ENCODE results near the gene HLCS. TPM values are rescaled to one million over a fixed set of nuclear protein-coding genes. Genes with fewer than 3 reads are reported as not detected.

The HLCS gene
- total RNA-seq, 1 experiment from 2014 or later: 44.3 TPM

DNA sequence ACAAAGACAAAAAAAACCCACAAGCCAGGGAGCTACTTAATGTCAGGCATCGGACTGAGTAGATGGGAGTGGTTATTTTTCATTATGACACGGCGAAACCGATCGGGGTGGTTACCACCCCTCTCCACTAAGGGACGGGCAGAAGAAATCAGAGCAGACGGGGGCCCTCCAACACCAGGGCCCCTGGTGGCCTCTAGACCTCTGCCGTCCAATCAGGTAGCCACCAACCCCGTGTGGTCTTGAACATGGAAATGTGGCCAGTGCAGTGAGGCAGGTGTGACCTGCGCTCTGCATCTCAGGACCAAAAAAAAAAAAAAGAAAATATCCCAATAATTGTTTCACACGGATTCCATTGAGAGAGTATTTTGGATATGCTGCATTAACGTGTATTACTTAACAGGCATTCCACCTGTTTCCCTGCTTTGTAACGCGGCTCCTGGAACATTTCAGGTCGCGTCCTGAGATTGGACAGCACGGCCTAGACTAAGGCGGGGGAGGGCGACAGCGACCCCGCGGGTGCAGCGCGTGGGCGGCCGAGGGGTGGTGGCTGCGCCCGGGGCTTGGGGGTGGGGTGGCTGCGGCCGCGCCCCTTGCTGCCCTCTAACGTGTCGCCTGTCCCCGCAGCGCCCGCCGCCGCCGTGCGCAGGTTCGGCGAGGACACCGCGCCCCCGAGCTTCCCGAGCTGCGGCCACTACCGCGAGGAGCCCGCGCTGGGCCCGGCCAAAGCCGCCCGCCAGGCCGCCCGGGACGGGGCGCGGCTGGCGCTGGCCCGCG is 219.2 kb downstream of the HLCS start:
- DNase-seq (ENCODE audit: low spot score): no peak

DNA sequence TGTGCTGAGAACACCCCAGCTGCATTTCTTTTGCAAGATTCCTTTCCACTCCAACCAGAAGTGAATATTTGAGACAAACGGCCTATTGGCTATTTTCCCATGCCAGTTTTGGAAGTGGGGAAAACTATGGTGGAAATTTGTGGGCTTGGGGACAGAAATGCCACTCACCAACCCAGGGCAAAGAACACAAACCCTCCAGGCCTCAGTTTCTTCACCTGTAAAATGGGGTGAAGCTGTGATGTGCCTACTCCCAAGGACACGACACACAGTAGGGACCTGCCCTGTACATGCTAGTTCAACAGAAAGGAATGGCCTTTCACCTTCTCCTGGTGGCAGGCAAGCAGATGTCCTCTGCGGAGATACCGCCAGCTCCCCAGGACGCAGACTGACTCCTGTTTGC is 221.0 kb downstream of the HLCS start:
- no peak for DNase-seq (ENCODE audit: low spot score)

DNA sequence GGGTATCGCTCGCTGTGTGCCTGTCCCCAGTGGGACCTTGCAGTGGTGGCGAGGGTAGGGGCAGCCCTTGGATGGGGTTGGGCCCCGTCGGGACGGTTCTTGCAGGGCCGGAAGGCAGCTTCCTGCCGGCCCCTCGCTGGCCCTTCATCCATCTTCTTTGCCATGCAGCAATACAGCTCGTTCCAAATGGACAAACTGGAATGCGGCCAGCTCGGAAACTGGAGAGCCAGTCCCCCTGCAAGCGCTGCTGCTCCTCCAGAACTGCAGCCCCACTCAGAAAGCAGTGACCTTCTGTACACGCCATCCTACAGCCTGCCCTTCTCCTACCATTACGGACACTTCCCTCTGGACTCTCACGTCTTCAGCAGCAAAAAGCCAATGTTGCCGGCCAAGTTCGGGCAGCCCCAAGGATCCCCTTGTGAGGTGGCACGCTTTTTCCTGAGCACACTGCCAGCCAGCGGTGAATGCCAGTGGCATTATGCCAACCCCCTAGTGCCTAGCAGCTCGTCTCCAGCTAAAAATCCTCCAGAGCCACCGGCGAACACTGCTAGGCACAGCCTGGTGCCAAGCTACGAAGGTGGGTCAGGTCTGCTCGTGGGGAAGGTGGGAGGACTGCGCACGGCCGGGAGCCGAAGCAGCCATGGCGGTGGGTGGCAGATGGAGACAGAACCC is 221.8 kb downstream of the HLCS start:
- no peak for DNase-seq (ENCODE audit: low spot score)

DNA sequence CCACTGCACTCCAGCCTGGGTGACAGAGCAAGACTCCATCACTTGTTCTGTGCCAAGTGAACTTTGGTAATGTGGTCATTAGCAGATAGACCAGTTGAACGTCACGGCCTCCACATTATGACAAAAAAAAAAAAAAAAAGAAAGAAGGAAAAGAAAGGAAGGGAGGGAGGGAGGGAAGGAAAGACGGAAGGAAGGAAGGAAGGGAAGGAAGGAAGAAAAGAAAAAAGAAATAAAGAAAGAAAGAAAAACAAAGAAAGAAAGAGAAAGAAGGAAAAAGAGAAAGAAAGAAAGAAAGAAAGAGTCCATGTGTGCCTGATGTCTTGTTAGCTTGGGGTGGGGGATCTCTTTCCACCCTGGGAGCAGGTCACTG is 222.3 kb downstream of the HLCS start:
- DNase-seq (ENCODE audit: low spot score): no peak

DNA sequence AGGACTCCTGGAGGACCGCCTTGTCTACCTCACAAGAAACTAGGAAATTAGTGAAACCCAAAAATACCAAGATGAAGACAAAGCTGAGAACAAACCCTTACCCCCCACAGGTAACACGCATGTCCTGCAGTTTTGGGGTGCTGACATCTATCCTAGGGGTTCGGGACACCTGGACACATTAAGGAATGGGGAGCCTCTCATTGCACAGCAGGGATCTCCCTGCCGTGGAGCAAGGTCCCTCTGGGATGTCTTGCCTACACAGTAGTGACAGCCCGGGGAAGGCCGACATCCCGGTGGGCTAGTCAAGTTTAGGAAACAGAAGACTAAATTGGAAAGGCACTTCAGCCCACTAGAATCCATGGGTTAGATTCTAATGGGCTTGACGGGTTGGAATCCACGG is 223.0 kb downstream of the HLCS start:
- DNase-seq (ENCODE audit: low spot score): no peak

DNA sequence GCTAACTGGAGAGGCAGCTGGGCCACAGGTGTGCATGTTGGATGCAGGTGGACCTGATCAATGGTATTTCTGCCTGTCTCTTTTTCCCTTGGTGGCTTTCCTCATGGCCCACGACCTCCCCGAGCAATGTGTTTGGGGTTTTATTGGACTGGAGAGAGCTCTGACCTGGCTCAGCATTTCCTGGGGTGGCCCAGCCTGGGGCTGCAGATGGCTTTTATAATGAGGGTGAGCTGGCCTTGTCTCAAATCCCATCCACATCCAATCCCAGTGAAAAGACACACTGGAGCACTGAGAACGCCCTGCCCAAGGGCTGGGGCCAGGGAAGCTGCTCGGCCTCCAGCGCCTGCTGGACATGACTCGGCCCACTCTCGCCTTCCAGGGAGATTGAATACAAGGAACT is 223.5 kb downstream of the HLCS start:
- no peak for DNase-seq (ENCODE audit: low spot score)

DNA sequence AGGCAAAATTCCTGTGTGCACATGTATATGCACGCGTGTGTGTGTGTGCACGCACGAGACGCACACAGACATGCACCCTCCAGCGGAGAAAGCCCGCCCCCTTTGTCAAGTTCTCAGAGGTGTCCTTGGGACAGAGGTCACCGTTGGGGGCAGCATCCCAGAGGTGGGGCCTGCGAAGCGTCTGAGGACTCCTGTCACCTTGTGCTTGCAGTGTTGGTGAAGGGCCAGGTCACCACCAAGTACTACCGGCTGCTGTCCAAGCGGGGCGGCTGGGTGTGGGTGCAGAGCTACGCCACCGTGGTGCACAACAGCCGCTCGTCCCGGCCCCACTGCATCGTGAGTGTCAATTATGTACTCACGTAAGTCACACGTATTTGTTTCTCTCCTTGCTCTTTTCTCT is 225.0 kb downstream of the HLCS start:
- DNase-seq (ENCODE audit: low spot score): no peak

DNA sequence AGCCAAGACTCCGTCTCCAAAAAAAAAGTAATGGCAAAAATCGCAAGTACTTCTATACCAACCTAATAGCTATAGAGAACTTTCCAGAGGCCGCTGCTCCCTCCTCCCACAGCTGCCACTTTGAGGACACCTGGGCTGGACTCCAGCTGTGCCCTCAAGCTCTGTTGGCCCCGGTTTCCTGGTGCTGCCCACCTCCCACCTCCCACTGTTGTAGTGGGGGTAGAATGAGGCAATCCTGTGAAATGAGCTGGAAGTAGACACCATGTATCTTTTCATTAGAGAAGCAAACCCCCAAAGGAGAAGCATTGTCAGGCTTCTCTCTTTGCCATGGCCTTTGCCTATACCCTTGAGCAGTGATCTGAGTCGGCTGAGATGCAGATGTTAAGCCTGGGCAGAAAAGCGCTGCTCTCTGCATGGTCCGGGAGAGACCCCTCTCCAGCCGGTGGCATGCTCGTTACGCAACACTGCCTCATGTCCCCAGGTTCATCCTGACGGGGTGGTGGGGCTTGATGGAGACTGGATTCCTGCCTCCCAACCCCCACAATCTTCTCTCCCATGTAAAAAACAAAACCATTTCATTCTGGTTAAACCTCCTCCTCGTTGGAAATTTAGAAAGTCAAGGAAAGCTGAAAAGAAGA is 227.9 kb downstream of the HLCS start:
- no peak for DNase-seq (ENCODE audit: low spot score)

DNA sequence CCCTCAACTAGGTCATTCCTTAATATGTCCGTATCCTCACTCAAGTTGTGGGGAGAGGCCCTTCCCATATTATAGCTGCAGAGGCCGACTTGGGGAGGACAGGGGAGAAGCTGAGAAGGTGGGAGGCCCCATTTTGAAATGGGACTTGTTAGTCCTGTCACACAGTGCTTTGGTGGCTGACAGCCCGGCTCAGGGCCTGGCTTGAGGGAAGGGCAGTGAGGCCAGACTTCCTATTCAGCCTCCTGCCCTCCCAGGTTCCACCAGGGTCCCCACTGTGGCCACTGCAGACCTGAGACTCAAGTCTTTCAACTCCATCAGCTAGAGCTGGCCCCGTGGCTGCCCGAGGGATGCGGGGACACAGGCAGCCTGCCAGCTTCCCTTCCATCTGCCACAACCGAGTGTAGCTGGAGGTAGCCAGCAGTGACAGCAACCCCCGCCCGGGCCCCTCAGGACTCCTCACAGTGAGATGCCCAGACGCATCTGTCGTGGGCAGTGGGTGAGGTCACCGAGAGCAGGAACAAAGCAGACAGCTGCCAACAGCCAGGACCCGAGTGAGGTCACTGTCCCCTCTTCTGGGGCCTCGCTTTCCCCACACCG is 230.6 kb downstream of the HLCS start:
- DNase-seq (ENCODE audit: low spot score): no peak

DNA sequence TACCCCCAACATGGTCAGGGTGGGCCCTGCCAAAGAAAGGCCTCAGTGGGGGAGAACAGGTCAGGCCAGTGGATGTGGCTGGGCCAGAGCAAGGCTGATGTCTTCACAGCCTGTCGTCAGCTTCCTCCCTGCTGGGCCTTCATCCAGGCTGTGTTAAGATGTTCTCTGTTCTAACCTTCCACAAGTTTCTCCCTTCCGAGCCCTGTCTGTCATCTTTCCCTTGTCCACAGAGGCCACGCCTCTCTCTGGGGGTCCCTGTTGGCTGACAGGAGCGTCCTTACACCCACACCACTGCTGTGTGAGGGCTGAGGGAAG is 231.3 kb downstream of the HLCS start:
- no peak for DNase-seq (ENCODE audit: low spot score)

DNA sequence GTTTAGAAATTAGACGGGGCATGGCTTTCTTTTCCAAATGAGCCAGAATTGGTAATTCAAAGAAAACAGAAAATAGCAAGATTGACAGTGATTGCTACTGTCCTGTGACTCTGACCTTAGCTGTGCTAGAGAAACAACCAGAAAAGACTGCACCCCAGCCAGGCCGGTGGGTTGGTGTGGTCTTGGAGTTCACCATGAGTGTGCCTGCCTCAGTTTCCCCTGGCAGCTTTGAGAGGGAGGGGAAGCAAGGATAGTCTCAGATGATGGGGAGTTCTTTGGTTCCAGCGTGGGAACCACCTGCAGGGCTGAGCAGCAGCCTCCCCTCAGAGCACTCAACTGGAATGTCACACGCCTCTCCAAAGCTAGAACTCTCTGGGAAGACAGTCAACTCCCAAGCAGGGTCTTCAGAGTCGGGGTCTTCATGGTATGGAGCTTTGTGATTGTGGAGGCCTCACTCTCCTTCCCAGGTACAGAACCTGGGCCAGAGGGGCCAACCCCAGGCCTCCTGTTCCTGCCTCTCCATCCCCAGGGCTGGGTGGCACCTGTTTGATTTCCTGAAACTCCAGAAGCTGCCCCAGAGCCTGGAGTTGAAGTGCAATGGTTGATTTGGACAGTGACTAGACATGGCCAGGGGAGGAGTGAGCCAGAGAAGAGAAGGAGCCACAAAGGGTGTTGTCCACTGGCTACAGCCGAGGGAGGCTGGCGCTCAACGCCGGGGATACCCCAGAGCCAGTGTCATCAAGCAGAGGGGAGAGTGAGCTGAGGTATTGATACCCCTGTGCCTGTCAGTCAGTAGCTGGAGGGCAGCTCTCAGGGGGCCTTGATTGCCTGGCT is 231.9 kb downstream of the HLCS start:
- no peak for DNase-seq (ENCODE audit: low spot score)

DNA sequence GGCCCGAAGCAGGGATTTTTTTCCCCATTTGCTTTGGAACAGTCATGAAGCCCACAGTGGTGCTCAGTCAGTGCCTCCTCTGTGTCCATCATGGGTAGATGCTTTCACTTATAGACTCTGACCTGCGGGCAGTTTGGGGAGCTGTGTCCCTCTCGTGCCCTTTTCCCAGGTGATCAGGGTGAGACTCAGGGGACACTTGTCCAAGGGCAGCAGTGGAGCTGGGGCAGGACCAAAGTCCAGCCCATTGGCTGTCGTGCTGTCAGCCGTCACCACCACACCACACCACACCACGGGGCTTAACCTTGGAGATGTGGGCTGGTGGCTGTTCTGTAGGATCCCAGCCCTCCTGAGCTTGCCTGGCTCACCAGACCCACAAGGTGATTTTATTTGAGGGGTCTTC is 232.6 kb downstream of the HLCS start:
- DNase-seq (ENCODE audit: low spot score): no peak

DNA sequence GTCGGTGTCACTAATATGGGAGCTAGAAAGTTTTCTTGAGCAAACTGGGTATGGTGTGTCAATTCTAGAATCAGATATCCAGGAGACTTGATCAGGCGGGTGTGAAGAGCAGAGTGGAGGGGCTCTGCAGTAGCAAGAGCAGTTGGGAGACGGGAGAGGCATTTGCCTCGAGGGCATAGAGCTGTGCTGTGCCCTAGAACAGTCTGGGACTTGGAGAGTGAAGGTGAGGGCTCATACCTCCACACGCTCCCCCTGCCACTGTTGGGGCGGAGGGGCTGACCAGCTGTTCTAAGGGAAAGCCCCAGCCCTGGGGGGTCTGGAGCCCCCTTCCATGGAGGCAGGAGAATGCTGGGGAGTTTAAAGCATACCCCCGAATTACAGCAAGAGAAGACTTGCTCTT is 233.7 kb downstream of the HLCS start:
- DNase-seq (ENCODE audit: low spot score): no peak

DNA sequence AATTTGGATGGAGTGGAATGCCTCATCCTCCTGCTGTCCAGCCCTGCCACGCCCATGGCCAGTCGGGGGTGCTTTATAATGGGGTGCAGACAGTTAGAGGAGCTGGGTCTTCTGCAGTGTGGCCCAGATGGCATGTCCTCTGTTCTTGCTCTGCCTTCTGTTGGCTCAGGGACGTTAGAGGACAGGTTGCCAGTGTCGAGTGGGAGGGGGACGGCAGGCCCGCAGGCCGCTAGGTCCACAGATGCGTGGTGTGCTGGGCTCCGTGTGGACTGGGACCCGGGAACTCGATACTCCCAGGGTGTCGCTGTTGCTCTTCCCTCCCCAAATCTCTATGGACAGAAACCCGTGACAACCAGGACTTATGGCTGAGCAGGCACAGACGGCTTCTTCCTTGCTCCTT is 234.3 kb downstream of the HLCS start:
- no peak for DNase-seq (ENCODE audit: low spot score)

DNA sequence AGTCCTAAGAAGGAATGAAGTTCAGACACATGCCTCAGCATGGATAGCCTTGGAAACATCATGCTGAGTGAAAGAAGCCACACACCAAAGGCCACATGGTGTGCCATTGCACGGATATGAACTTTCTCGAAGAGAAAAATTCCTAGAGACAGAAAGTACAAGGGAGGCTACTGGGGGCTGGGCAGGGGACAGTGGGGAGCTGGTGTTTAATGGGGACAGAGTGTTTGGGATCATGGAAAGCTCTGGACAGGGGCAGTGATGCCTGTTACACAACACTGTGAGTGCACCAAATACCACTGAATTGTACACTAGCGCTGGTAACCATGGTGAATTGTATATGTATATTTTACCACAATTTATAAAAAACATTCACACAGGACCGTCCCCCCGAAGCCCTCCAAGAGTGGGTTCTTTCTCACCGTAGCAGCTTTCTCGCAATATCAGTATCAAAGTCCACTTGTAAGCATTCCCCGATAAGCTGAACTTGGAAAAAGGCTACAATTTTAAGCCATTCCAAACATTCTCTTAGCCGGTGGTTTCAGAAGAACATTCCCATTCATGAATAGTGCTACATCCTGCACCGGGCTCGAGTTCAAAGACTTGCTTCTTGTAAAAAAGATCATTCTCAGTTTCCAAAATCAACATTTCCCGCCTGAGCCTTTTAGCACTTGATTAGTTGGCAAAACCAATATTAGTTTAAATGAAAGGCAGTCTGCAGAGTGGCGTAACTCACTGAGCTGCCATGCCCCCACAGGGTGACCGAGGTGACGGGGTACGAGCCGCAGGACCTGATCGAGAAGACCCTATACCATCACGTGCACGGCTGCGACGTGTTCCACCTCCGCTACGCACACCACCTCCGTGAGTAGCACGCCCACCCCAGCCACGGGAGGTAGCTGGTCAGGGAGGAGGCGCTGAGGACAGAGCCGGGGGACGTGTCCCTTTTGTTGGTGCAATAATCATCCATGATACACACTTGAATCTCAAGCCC is 235.9 kb downstream of the HLCS start:
- no peak for DNase-seq (ENCODE audit: low spot score)

DNA sequence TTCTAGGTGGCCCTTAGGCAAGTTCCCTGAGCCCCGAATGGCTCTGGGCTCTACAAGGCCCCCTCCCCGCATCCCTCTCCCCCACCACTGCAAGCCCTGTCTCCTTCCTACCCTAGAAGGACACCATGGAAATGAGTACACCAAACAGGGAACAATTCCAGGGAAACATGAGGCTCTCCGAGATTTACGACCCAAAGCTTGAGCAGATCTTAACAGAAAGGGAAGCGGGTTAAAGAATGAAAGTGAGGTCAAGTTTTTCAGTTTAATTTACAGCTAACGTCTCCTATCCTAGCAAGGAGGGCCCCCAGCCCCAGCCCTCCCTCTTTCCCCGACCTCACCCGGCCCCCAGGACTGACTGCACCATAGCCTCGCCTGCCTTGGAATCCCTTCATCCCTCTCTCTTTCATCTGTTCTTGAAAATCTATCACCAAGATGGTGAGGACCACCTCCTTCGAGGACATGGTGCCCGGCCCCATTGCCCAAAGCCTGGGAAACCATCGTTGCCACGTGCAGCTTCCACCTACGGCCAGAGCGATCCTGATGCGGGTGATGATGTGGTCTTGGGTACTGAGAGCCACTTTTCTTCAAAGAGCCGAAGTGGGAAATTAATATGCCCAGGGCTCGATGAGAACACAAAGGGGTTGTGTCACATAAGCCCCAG is 237.0 kb downstream of the HLCS start:
- DNase-seq (ENCODE audit: low spot score): no peak

DNA sequence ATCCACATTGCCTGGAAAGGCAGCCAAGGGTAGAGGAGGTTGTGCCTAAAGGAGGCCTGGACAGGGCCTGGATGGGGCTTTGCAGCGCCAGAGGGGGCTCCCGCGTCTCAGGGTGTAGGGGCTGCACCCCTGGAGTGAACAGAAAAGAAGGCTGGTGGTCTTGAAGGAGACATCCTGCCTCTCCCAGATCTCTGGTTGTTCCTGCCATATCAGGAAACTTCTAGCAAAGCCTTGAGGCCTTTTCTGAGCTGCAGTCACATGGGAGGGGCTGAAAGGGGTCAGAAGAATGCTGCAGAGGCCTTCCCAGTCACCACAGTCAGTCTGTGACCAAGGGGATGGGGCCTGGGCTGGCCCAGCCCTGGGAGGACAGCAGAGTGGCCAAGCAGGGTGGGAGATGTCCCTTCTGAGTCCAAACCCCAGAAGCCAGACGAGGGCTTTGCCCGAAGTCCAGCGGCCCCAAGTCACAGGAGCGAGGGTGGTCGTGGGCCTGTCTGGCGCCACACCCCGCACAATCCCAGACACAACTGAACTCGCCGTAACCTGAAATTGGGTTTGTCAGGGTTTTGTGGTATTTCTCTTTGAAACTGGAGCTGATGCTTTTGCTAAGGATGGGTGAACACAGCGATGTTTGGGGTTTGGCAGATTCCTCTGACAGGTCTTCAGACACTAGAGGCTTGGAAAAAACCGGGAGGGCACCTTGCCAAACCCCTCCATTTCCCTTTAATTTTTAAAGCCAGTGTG is 237.9 kb downstream of the HLCS start:
- DNase-seq (ENCODE audit: low spot score): no peak

DNA sequence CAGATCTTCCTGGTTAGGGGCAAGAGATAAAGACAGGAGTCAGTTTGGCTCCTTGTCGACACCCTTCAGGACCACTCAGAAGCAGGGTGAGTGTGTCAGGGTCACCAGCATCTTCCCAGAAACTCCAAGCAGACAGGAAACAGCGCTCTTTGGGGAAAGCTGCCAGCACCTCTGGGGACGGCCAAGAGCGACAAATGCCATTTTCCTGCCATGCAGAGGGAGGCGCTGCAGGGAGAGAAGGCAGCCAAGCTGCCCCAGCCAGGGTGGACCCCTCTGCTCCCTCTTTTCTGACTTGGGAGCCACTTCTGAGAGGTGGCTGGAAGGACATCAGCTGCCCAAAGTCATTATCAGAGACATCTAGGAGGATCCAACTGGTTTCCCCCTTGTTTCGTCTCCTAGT is 238.6 kb downstream of the HLCS start:
- DNase-seq (ENCODE audit: low spot score): peak; percentile 8

DNA sequence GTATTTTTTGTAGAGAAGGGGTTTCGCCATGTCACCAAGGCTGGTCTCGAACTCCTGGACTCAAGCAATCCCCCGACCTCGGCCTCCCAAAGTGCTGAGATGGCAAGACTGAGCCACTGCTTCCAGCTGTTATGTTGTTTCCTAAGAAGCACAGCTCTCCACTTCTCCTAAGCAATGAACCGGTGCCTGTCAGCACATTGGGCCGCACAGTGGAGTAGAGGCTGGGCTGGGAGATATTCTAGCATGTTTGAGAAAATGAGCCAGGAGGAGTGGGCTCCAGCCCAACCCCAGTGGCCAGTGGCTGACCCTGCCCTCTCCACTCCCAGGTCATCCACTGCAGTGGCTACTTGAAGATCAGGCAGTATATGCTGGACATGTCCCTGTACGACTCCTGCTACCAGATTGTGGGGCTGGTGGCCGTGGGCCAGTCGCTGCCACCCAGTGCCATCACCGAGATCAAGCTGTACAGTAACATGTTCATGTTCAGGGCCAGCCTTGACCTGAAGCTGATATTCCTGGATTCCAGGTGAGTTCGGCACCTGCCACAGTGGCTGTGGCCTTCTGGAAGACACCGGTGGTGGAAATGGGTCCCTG is 240.6 kb downstream of the HLCS start:
- no peak for DNase-seq (ENCODE audit: low spot score)
